WTC11 (cell line): ENCODE results near the gene SLCO2A1.

Experiments
- KAT7 ChIP-seq: sonication (generic); formaldehyde crosslinking; IDR thresholded peaks from 2 replicates; pipeline ENCODE4 v1.8.1; 2023; ENCODE audit warnings: missing genetic modification reagents, mild to moderate bottlenecking, borderline replicate concordance
- ZNF121 ChIP-seq: sonication (generic); formaldehyde crosslinking; IDR thresholded peaks from 2 replicates; pipeline ENCODE4 v1.8.0; 2023; ENCODE audit warnings: missing genetic modification reagents
- TF ChIP-seq, protein P1 (sequence below): fragments of 200-600 bp; IDR thresholded peaks from 2 replicates; pipeline ENCODE4 v1.8.0; 2022; ENCODE audit warnings: antibody characterized with exemption

DNA sequence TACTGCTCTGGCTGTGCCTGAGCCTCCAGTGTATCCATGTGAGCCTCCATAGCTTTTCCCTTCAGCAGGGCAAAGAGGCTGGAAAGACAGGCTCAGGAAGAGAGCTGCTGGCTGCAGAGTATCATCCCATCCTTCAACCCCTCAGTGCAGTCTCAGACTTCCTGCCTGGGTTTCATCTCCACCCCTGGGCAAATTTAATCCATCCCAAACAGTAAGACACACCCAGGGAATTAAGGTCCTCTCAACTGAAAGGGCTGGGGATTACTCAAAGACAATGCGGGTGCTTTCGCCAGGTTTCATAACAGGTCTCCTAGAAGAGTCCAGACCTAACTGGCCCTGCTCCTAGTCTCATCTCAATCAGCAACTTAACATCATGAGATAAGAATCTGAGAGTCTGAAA lies 15.5 kb downstream of the SLCO2A1 start:
- TF ChIP-seq KAT7 (no peak), ZNF121 (no peak)
- TF ChIP-seq, protein P1, sequence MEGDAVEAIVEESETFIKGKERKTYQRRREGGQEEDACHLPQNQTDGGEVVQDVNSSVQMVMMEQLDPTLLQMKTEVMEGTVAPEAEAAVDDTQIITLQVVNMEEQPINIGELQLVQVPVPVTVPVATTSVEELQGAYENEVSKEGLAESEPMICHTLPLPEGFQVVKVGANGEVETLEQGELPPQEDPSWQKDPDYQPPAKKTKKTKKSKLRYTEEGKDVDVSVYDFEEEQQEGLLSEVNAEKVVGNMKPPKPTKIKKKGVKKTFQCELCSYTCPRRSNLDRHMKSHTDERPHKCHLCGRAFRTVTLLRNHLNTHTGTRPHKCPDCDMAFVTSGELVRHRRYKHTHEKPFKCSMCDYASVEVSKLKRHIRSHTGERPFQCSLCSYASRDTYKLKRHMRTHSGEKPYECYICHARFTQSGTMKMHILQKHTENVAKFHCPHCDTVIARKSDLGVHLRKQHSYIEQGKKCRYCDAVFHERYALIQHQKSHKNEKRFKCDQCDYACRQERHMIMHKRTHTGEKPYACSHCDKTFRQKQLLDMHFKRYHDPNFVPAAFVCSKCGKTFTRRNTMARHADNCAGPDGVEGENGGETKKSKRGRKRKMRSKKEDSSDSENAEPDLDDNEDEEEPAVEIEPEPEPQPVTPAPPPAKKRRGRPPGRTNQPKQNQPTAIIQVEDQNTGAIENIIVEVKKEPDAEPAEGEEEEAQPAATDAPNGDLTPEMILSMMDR, result no peak
